Pons (tissue), 1 donor: Measurements from ENCODE around the gene FAM13B.

Experiments
- DNase-seq: peaks from one replicate; pipeline ENCODE4 v3.0.0-alpha.2; 2016; ENCODE audit warnings: low spot score

The FAM13B gene

GRCh38 chr5:137899493-137899892 lies 133.4 kb downstream of the FAM13B start:
- DNase-seq: no peak

DNA sequence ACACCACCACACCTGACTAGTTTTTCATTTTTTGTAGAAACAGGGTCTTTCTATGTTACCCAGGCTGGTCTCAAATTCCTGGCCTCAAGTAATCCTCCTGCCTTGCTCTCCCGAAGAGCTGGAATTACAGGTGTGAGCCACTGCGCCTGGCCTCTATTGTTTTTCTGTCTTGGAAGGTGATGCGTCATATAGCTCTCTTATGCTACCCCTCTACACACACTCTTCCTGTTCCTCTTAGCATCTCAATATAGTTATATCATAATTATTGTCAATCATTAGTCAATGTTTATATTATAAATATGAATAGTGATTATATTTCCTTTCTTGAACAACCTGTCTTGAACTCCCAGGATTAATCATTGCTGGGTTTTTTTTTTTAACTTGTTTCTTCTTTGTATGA lies 136.3 kb downstream of the FAM13B start:
- no peak for DNase-seq

GRCh38 chr5:137894586-137894985 lies 138.3 kb downstream of the FAM13B start:
- DNase-seq: no peak

DNA sequence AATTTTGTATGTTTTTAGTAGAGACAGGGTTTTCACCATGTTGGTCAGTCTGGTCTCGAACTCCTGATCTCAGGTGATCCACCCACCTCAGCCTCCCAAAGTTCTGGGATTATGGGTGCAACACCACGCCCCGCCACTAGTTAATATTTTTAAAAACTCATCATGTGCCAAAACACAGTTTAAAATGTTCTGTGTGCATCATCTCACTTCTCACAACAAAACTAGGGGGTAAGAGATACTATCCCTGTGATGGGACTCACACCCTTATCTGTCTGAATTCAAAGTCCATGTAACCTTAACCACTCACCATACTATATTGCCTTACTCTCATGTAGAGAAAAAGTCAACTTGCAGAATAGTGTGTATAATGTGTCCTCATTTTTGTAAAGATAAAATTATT lies 141.0 kb downstream of the FAM13B start:
- no peak for DNase-seq

- DNase-seq: peak; percentile 1
Measured at GRCh38 chr5:137890845-137891244, 142.0 kb downstream of the FAM13B start.

DNA sequence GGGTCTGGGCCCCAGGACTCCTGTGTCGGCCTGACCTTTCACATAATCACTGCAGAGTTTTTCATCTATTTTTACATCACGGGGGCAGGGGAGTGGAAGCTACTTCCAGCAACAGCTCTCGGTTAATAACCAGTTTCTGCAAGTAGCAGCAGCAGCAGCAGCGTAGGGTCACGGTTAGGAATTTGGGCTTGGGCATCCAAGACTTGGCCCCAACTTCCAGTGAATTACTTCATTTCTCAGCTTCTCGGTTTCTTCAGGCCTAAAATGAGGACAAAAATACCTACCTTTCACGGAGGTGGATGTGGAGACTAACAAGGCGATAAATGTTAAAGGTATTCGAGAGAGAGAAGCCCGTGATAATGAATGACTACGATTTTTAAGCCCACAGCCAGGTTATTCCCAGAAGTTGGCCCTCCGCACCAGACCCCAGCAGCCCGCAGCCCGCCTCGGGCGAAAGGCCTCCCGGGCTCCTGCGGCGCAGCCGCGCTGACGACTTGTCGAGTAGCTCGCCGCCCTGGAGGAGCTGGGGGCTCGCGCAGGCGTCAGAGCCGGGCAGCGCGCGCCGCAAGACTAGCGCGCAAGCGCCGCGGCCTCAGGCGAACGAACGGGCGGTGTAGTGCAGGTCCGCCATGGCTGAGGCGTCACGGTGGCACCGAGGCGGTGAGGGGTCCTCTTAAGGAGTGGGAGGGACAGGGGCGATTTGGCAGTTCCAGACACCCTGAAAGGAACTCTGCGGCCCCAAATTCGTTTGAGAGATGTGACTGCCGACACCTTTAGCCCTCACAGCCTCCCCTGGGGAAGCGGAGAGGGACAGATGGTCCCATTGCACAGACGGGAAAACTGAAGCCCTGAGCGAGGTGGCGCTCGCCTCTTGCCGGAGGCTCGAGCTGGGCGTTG lies 143.8 kb downstream of the FAM13B start, which contains the start of gene PKD2L2:
PKD2L2 (plus strand) TSS at position 595 of the 897 bp plus-strand sequence; CDS start at position 630, 35 bp downstream.
- DNase-seq: peak; percentile 66

GRCh38 chr5:137888466-137888862 lies 144.4 kb downstream of the FAM13B start:
- DNase-seq: peak; percentile 63
